NK-92 (cell line): ENCODE data around the gene TRPV3.
"Not testable (repeated sequence)": the region's sequence is repeated elsewhere in the genome, so short reads cannot be mapped to it uniquely, and the experiment has no call there.

ENCODE experiments used
- DNase-seq: peaks from one replicate; lab custom pipeline; 2025; ENCODE audit not compliant: unreplicated experiment; lab: John Stamatoyannopoulos, UW

TRPV3 gene

DNA sequence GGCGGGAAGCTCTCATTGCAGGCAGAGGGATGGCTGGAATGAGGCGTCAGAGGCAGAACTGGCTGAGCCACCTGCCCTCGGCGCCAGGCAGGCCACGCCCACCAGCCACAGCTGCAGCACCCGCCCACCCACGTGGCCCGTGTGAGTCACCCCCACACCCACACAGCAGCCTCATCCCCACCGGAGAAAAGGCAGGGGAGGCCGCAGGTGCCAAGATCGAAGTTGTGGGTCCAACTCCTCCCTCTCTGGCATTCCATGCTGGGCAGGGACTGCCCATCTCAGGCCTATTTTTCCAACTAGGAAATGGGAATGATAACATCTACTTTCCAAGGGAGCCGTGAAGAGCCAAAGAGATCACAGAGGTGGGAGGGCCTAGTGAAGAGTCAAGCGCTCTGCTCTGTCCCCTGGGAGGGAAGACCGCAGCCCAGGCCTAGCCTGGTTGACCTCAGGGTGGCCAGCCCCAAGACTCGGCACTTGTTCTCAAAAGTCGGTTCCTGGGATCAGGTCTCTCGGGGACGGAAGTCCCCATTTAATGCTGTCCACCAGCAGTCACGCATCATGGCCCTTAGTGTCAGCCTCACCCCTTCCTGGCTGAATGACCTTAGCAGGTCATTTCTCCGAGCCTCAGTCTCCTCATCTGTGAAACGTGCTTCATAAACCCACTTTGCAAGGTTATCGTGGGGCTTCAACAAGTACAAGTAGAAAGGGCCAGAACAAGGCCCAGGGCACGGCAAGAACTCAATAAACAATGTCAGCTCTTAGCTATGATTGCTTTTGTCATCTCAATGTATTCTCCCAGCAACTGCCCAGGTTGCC lies at the start of gene TRPV3:
TRPV3 (minus strand) TSS at position 45 of the 816 bp plus-strand sequence. CDS start 2,962 bp downstream, outside the sequence.
- DNase-seq: no peak

DNA sequence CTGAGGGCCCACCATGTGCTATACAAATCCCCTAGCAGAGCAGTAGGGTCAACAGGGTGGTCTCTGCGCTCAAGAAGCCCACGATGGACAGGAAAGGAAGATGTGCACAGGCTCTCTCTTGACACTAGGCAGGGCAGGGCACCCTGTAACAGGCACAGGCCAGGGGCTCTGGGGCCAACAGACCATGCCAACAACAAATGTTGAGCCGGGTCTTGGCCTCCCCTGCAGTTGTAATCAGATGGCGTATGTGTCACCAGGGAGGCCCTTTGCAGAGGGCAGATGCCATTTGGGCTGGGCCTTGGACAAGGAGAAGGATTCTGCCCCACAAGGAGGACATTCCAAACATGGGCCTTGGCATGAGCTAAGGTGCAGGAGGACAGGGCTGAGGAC lies 46.3 kb upstream of the TRPV3 start:
- DNase-seq: no peak

DNA sequence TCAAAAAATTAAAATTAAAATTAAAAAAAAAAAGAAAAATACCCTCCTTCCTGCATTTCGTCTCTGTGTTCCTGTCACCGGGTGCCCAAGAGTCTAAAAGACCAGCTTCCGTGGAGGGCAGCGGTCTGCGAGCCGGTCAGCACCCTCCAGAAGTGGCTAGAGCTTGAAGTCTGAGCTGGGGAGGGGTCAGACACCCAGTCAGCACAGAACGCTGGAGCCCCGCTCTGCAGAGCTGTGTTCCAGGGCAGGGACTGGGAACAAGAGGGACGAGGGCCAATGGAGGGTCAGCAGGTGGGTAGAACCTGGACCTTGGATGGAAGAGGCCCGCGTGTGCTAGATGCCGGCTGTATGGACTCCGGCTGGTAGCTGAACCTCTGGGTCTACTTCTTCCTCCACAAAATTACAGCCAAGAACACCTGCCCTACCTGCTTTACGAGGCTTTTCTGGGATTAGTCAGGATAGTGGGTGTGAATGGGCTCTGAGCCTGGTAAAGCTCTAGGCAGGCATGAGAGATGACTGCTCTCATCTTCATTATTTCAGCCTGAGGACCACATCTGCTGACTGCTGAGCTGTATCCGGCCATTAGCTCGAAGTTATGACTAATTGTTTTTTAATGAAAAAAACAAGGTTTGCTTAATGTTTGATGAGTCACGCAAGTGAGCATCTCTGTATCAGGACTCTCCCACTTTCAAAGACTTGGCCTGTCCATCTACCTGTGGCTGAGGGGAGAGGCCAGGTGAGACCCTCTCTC lies 45.7 kb upstream of the TRPV3 start:
- DNase-seq: no peak

DNA sequence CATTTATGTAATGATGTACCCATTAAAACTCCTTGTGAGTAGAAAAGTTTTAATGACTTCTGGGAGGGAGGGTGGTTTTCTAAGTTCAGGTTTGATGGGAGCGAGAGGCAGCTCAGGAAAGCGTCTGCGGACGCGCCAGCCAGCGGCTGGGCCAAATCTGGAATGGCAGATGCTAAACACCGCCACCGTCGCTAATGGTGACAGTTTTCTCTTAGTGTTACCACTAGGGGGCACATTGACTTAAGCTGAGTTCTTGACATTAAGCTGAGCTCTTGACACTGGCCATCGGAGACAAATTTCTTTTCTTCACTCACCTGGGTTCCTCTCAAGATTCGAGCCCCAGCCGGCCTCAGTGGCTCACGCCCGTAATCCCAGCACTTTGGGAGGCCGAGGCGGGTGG lies 44.9 kb upstream of the TRPV3 start:
- no peak for DNase-seq

DNA sequence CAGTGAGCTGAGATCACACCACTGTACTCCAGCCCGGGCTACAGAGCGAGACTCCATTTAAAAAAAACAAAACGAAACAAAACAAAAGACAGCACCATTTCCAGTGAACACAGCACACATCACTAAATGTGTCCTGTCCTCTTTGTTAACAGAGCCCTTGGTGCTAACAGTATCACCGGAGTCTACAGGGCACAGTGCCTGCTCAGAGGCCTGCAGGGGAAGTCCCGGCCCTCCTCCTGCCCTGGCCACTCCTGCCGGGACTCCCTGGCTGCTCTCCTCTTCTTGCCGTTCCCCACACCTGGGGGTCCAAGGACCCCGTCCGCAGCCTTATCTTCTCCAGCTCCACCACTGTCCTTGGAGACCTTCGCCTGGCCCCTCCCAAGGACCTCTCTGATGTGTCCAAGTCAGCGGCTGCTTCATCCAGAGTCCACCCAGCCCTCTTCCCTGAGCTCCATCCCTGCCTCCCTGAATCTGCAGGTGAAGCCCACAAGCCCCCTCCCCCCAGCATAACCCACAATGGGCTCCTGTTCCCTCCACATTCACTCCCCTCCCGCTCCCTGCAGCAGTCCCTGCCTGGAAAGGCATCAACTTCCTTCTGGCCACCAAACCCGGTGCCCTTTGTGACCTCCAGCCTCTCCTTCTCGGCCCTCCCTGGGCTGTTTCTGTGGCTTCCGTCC lies 43.1 kb upstream of the TRPV3 start:
- DNase-seq: no peak

DNA sequence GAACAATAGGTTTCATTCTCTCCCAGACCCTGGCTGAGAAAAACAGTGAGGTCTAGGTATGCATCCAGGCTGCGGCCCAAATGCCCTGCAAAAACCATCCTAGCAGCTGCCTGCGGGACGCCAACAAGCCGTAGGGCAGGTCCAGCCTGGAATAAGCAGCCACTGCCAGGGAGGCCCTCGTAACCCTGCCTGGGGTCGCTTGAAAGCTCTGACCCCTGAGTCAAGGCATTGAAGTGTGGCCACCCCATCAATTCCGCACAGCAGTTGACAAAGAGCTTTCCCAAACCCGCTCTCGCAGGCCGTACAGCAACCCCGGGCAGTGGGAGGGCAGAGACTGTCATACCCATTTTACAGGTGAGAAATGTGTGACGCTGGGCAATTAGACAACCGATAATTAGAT lies 40.5 kb upstream of the TRPV3 start:
- no peak for DNase-seq

DNA sequence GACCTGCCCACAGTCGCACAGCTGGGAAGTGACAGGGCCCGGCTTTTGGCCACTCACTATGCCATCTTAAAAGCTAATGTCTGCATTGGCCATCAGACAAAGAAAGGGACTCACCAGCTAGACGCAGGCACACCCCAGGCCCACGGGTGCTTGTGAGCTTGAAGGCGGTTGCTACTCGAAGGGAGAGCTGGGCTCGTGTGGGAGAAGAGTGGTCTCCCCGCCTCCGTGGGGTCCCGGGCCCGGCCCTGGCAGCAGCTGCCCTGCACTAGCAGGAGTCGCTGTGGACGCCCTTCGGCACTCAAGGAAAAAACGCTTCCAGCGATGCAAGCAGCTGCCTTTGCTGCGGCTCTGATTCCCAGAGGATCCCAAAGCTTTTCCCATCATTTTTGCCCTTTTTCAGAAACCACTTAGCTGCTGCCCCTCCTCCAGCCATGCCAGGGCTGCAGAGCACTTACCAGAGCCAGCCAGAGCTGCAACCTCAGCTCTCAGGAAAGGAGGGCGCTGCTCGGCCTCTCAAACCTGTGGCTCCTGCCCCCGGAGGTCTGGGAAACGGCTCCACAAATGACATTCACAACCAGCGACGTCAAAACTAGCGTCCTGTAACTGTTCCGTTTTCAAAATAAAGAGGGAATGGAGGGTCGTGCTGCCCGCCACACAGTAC lies 39.3 kb upstream of the TRPV3 start:
- no peak for DNase-seq

DNA sequence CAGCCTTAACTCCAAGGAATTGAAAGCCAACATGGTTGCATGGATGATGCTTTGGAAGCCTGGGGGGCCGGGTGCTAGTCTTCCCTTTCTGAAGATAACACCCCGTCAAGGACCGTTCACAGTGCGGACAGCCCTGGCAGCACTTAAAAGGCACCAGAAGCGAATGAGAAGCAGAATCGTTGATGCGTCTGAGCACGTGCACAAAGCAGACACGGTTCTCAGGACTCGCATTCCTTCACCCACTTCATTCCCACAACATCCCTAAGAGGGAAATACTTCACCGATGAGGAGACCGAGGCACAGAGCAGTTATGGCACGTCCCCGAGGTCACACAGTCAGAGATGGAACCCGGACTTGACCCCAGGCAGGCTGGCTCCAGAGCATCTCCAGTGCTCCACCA lies 37.4 kb upstream of the TRPV3 start:
- no peak for DNase-seq

DNA sequence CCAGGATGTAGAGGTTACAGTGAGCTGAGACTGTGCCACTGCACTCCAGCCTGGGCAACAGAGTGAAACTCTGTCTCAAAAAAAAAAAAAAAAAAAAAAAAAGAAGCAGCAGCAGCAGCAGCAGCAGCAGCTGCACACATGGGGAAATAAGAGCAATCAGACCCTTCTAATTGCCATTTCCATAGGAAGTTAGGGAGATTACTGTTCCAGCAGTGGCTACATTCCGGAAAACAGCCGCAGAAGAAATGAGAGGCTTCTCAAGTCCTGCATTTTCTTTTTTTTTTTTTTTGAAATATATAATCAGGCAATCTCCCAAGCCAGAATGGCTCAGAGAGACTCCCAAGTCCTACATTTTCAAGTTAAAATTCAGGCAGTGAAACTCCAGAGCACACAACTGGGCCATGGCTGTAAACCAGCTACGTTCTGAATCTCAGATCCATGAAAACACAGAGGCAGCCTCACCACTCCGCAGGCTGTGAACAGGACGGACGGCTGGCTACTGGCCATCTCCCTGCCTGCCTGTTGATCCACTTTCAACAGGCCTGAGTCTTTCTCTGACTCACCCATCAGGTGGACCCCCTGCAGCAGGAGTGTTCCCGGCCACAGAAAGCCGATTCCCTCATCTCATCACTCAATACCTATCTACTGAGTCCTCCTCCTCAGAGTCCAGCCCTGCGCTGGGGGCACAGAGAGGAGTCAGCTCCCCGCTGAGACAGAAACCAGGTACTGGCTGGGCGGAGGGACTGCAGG lies 36.6 kb upstream of the TRPV3 start:
- DNase-seq: no peak

DNA sequence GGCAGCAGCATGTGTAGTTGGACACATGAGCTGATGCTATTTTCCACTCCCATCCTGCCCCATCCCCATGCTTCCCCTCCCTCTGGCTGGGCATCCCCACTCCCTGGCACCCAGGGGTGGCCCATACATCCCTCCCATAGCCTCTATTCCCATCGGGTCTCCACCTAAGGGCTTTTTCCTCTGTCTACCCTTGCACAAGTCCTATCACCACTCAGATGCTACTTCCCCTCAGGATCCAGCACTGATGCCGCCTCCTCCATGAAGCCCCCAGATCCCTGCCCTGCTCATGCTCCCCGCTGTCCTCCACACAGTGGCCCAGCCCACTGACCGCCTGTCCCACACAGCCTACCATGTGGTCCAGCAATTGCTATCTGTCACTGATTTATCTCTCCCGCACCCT lies 35.8 kb upstream of the TRPV3 start:
- DNase-seq: no peak

DNA sequence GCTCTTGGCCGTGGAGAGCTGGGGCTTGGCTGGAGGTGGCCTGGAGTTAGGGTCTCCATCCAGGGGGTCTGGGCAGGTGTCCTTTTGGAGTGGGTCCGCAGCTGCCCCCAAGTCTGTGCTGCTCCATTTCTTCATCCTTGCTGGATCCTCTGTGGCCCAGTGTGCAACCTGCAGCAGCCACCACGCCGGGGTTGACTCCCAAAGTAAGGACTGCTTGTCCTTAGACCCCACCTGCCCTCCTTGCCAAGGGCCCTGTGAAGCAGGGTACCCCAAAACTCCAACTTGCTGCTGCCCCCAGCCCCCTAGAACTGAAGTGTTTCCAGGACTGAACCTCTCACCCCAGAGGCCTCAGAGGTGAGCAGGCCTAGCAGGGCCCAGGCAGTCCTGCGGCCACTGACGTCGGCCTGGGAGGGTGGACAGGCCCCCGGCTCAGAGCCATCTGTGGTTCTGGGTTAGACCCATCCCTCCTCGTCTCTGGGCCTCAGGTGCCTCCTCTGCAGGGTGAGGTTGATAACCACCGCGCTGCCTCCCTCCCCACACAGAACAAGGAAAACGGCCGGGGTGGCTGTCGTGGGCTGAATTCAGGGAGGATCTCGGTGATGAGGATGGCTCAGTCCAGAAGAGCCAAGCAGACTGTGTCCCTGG lies 34.7 kb upstream of the TRPV3 start:
- DNase-seq: no peak

DNA sequence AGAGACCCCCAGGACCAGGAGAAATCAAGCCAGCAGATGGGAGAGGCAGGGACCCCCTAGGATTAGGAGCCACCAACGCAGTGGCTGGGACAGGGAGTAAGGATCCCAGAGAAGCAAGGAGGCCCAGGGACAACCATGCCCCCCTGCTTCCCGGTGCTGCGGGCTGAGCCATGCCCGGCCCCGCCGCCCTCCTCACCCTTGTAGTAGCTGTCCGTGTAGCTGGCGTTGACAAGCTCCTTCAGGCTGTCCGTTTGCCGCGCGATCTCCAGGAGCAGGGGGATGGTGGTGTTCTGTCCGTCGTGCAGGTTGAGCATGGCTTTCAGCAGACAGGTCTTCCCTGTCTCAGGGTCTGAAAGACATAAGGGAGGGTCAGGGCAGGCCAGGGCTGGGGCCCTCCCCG lies 33.2 kb upstream of the TRPV3 start:
- no peak for DNase-seq

DNA sequence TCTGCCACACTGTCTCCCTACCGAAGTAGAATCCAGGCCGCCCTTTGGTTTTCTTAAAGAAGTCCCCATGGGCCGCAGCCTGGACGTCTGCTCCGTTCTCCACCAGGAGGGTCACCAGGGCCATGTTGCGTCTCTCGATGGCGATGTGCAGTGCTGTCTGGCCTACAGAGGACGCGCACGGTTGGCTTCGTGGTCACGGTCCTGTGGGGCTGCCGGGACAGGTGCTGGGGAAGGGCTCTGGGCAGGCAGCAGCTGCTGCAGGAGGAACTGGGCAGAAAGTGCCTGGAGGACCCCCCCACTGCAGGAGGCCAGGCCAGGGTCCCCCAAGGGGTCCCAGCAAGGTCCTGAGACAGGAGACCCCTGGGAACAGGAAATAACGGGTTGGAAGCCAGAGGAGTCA lies 32.6 kb upstream of the TRPV3 start:
- no peak for DNase-seq

DNA sequence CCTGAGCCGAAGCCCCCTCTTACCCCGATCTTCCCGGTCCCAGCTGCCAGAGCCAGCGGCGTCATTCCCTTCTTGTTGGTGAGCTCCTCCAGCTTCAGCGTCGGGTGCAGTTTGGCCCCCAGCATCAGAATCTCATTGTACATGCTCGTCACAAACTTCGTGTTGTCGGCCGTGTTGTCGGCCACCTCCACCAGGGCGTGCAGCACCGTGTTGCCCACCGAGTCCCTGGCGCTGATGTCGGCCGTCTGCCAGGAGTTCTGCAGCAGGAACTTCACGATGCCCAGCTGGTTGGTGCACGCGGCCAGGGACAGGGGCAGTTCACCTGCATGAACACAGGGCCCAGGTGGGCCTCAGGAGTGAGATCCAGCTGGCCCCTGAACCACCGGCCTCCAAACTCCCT lies 32.2 kb upstream of the TRPV3 start:
- DNase-seq: no peak

DNA sequence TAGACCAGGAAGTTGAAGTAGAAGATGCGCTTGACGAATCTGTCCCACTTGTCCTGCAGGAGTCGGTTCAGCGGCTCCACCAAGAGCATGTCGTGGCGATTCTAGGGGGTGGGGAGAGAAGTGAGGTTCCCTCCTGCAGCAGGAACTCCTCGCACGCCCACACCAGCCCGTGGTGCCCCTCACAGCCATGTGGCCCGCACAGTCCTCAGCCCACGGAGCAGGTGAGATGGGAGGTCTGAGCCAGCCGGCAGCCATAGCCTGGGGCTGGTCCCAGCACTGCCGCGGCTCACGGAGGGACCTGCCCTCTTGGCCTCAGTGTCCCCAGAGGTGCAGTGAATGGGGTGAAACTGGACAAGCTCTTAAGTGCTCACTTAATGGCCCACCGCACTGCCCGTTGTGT lies 28.2 kb upstream of the TRPV3 start:
- DNase-seq: no peak

DNA sequence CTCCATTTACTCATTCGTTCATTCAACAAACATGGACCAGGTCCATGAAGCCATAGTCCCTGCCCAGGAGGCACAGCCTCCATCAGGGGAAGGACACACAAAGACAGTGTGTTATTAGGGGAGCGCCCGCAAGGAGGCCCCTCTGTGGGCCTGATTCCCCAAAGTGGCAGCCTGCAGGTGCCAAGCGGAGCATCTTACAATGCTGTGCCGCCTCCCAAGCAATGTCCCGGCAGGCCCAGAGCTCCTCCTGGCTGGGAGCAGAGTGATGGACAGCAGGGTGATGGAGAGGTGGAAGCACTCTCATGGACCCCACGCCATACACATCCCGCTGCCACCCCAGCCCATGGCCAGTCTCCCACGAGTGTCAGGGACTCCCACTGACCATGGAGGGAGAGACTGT lies 25.8 kb upstream of the TRPV3 start:
- DNase-seq: no peak

DNA sequence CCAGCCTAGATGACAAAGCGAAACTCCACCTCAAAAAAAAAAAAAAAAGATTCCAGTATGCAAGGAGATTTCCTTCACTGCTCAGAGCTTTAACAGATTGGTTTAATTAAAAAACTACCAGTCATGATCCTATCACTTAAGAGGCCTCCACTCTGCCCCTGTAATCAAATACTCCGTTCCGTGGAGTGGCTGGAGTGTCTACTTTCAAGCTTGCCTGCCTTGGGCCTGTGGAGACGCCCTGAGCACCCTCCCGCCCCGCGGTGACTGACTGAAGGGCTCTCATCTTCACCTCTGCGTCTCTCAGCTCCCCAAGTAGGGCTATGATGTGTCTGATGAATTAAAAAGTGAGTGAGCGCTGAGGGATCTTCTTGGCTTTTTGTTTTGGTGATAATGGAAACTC lies 25.3 kb upstream of the TRPV3 start:
- no peak for DNase-seq

DNA sequence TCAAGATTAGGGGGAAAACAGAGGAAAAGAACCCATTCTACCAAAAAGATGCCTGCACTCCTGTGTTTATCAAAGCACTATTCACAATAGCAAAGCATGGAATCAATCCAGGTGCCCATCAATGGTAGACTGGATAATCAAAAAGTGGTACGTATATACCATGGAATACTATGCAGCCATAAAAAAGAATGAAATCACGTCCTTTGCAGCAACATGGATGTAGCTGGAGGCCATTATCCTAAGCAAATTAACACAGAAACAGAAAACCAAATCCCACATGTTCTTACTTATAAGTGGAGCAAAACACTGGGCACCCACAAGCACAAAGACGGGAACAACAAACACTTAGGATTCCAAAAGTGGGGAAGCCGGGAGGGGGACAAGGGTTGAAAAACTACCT lies 21.1 kb upstream of the TRPV3 start:
- not testable (repeated sequence) for DNase-seq

DNA sequence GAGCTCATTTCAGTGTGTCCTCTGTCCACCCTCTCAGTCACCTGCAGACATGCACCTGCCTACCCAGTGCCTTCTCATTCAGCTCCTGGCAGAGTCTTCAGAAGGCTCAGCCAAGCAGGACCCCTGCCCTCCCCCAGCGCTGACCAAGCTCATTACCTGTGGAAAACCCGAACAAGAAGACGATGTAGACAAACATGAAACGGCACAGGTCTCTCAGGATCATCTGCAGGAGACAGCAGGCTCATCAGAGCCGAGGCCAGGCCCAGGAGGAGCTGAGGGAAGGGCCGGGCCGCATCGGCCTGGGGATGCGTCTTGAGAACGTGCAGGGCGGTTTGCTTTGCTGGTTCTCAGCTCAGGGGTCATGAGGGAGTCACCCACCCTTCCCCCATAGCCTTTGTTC lies 19.4 kb upstream of the TRPV3 start:
- DNase-seq: no peak

DNA sequence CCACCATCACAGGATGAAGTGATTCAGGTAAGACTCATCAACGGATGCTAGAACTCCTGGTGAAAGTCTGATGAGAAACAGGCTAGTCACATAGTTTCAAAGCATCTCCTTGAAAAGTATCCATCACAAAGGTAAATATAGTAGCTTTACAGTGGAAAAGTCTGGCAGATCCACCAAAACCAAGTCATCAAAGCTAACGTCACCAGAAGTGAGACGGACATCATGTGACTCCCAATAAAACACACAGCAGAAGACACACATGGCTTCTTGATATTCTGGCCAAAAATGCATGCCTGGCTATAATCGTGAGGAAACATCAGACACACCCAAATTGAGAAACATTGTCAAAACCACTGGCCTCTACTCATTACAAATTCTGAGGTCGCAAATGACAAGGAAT lies 17.9 kb upstream of the TRPV3 start:
- DNase-seq: no peak
